Pancreas (tissue), 10 donors: ENCODE results near the gene PIGQ. TPM values are rescaled to one million over a fixed set of nuclear protein-coding genes. Genes with fewer than 3 reads are reported as not detected.

Source experiments
- ATAC-seq, 4 donors: fragments of 200-7000 bp; cut with Tn5 transposase; one replicate each; pipeline versions ENCODE4 v1.8.0 to v1.9.1; 2020; ENCODE audit warnings: mild to moderate bottlenecking in 4 of 4, moderate library complexity in 4 of 4
- DNase-seq, 6 donors: peaks; one replicate each; pipeline ENCODE4 v3.0.0-alpha.2; 2020
- FAIRE-seq: peaks from 2 replicates; lab custom pipeline; 2012; peaks lifted over from hg19 to GRCh38; lab: Jason Lieb, UNC
- H3K27ac ChIP-seq, 4 donors: fragments of 200-600 bp; sonication (generic); 1 replicate in 3 of 4; 2 replicates in 1 of 4; pipeline versions ENCODE4 v1.5.0 to v1.8.0; 2020
- H3K27me3 ChIP-seq, 4 donors: fragments of 200-600 bp; one replicate each; pipeline ENCODE4 v1.8.0; 2021
- H3K36me3 ChIP-seq, 3 donors: fragments of 200-600 bp; sonication (generic) in 1 of 3; one replicate each; pipeline versions ENCODE4 v1.5.0 to v1.8.0; 2020 to 2021
- H3K4me1 ChIP-seq, 3 donors: fragments of 200-600 bp; one replicate each; pipeline ENCODE4 v1.8.0; 2021
- H3K4me3 ChIP-seq, 4 donors: fragments of 200-600 bp; sonication (generic) in 2 of 4; one replicate each; pipeline versions ENCODE4 v1.5.0 to v1.8.0; 2020 to 2021
- H3K9me3 ChIP-seq, 4 donors: fragments of 200-600 bp; one replicate each; pipeline ENCODE4 v1.8.0; 2021
- WGBS, 2 donors: extraction: QIAGEN DNeasy Blood & Tissue Kit; methylation state at CpG; one replicate each; pipeline ENCODE4 v1.1.7; 2013; 5-methylcytosine and 5-hydroxymethylcytosine counted together
- intact Hi-C, 3 donors: fragments of 100-400 bp; cut with DNase I; formaldehyde crosslinking; loops; one replicate each; pipeline versions ENCODE4 v1.11.1 to v1.14.2; 2022
- polyA plus RNA-seq, 2 donors: library from polyadenylated mRNA; stranded (reverse); fragments of 200-250 nt; gene quantifications; one replicate each; pipeline ENCODE4 v1.2.3, GENCODE V29; 2013
- total RNA-seq, 6 donors: library from RNA; stranded (reverse); fragmentation: NEBNext Ultra II Directional in 4 of 6; extraction: Animal tissue kit (Norgen Biotek cat#: 25700) in 4 of 6; gene quantifications; one replicate each; pipeline versions ENCODE4 v1.2.1 to v1.2.4, GENCODE V29; 2021 to 2023
- TF ChIP-seq, protein P1 (sequence below), 4 donors: fragments of 200-600 bp; sonication (generic) in 3 of 4; IDR thresholded peaks; one replicate each; pipeline versions ENCODE4 v1.5.0 to v1.8.0; 2021; ENCODE audit warnings: antibody characterized with exemption in 4 of 4
- donor health status: healthy with polysubstance abuse.
- donor health status: DM: no; HTN: no; CAD: no; lungs with moderate emphysema.
- donor health status: DM: no; HTN: no; CAD: no.
- donor health status: control.
- donor health status: control.
- donor health status: Bipolar disorder and iron deficiency.
- donor health status: DM: yes; HTN: yes; CAD: no.
- donor health status: DM: no; HTN: no; CAD: no.
- donor health status: DM: no; HTN: no; CAD: no.
- donor health status: DM: yes; HTN: yes; CAD: no.

The PIGQ gene
- total and polyA plus RNA-seq, 8 donors, result 29.7 to 165 (median 43.6) TPM

DNA sequence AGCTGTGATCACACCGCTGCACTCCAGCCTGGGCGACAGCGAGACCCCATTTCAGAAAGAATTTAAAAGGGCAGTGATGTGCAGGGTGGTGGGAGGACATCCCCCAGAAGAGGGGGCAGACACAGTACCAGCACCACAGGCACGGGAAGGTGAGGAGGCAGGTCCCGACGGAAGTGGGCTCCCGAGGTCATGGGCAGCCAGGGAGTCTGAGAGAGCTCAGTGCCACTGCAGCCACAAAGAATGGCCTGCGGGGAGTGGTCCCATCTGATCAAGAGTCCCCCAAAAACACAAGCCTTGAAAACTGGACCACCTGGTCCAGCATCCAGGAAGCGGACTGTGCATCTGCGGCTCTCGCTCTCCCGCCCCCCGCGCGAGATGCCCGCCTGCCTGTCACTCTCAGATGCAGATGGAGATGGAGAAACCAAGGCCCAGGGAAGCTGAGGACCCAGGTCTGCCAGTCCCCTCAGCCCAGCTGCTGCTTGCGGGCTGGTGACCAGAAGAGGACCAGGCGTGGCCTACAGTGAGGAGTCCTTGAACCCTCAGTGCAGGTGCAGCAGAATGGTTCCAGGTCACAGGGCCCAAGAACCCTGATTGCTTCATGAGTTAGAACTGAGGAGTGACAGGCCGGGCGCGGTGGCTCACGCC lies 46.5 kb upstream of the PIGQ start:
- peaks cover 0 to 15% (median 14%) of the 10 kb centered on the region in 3 donors for H3K36me3 ChIP-seq
- FAIRE-seq, result no peak
- H3K4me1 ChIP-seq, result peaks cover 7 to 10% (median 9%) of the 10 kb centered on the region in 3 donors
- TF ChIP-seq, protein P1, sequence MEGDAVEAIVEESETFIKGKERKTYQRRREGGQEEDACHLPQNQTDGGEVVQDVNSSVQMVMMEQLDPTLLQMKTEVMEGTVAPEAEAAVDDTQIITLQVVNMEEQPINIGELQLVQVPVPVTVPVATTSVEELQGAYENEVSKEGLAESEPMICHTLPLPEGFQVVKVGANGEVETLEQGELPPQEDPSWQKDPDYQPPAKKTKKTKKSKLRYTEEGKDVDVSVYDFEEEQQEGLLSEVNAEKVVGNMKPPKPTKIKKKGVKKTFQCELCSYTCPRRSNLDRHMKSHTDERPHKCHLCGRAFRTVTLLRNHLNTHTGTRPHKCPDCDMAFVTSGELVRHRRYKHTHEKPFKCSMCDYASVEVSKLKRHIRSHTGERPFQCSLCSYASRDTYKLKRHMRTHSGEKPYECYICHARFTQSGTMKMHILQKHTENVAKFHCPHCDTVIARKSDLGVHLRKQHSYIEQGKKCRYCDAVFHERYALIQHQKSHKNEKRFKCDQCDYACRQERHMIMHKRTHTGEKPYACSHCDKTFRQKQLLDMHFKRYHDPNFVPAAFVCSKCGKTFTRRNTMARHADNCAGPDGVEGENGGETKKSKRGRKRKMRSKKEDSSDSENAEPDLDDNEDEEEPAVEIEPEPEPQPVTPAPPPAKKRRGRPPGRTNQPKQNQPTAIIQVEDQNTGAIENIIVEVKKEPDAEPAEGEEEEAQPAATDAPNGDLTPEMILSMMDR (IDR thresholded peaks at IDR 0.05), result no peak
- no peak overlapping the region for H3K4me3 ChIP-seq
- no peak for ATAC-seq
- H3K27me3 ChIP-seq, result no peaks in the 10 kb centered on the region
- 94 to 95% methylated on average over 22 of the region's 22 CpGs for WGBS, 2 donors
- no peaks in the 10 kb centered on the region for H3K9me3 ChIP-seq
- intact Hi-C loops, result no loop called here
- peak in 2 of 6 donors; percentile 9 to 42 for DNase-seq
- no peak overlapping the region for H3K27ac ChIP-seq

DNA sequence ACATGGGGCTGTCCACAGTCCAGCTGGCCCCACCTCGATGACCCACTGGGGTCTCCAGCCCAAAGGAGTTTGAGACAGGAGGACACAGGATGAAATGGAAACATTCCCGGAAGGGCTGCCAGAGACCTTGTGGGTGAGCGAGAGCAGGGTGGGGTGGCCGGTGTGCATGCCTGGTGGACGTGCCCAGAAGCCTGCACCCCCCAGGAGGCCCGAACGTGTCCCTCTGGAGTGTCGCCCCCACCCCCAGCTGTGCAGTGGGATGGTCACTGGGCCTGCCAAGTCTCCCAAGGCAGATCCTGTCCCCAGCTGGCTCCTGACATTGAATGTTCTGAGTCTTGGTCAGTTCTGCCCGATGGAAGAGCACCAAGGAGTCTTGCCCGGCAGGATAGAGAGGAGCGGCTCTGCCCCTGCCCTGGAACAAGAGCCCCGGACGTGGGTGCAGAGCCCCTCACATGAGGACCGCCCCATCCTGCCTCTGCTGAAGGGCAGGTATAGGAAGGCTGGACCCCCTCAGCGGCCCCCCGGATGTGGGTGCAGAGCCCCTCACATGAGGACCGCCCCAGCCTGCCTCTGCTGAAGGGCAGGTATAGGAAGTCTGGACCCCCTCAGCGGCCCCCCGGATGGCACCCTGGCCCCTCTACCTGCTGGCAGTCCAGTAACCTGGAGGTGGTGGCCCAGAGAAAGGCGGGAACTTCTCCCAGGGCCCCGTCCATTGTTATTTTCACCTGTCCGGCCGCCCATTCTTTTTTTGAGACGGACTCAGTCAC lies 45.3 kb upstream of the PIGQ start:
- Histone ChIP-seq H3K27ac (no peak overlapping the region), H3K36me3 (peaks cover 0 to 14% (median 10%) of the 10 kb centered on the region in 3 donors), H3K27me3 (no peaks in the 10 kb centered on the region), H3K4me3 (no peak overlapping the region), H3K4me1 (peaks cover 12 to 15% (median 13%) of the 10 kb centered on the region in 3 donors), H3K9me3 (no peaks in the 10 kb centered on the region)
- intact Hi-C loops, result no loop called here
- ATAC-seq (no peak), DNase-seq (peak in 3 of 6 donors; percentile 21 to 82 (median 53)), FAIRE-seq (no peak)
- TF ChIP-seq, protein P1 (IDR thresholded peaks at IDR 0.05), result no peak
- WGBS, 2 donors, result 71 to 76% methylated on average over 24 of the region's 24 CpGs

DNA sequence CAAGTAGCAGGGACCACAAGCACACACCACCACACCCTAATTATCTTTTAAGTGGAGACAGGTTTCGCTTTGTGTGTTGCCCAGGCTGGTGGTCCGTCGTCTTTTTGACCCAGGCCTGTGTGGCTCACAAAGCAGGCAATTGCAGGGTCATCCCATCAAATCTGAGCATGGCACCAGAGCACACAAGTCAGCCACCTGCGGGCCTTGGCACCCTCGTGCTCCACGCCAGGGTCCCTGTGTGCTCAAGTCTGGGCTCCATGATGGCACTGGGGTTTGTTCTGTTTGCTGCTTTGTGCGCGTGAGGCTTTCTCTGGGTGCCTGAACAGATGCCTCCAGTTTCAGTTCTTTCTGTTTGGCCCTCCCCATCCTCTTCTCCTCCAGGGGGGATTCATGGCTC lies 44.6 kb upstream of the PIGQ start:
- Histone ChIP-seq H3K4me1 (peaks cover 12 to 19% (median 16%) of the 10 kb centered on the region in 3 donors), H3K36me3 (peaks cover 0 to 9% (median 3%) of the 10 kb centered on the region in 3 donors), H3K9me3 (no peaks in the 10 kb centered on the region), H3K4me3 (no peak overlapping the region), H3K27me3 (no peaks in the 10 kb centered on the region), H3K27ac (no peak overlapping the region)
- DNase-seq (peak in 3 of 6 donors; percentile 14 to 36 (median 27)), ATAC-seq (no peak), FAIRE-seq (no peak)
- intact Hi-C loops, result no loop called here
- TF ChIP-seq, protein P1 (IDR thresholded peaks at IDR 0.05), result no peak
- WGBS, 2 donors, result 91 to 96% methylated on average over 8 of the region's 8 CpGs

DNA sequence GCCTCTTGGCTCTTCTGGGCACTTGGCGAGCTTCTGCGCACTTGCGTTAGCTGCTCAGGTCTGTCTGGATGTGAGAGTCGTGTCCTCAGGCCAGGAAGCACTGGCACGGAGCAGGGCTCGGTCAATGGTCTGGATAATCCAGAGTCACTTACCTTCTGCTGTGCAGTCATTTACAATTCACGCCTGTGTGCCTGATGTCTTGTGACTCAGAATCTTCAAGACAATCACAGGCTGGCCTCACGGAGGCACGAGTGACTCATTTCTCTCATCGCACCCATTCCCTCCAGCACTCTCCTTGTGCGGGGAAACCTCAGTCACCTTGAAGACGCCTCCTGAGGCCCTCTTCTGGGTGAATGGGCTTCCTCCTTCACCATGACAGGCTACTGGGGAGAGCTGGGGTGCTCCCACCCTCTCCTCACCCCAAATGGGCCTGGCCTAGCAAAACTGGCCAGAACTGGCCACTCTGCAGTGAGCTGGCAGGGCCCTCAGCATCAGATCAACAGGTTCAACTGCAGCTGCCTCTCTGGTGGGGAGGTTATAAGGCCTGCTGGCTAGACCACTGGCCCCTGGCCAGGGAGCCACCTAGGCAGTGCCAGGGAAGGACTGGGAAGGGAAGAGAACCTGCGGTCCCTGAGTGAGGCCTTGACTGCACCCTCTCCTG lies 44.1 kb upstream of the PIGQ start:
- ATAC-seq (no peak), DNase-seq (peak in 4 of 6 donors; percentile 41 to 81 (median 66)), FAIRE-seq (no peak)
- TF ChIP-seq, protein P1 (IDR thresholded peaks at IDR 0.05), result no peak
- peak overlapping the region in 3 of 4 donors; percentile 97 to 98 (median 97) for H3K27ac ChIP-seq
- intact Hi-C loops, result no loop called here
- WGBS, 2 donors, result 71 to 76% methylated on average over 13 of the region's 13 CpGs
- H3K36me3 ChIP-seq, result peaks cover 0 to 3% (median under 1%) of the 10 kb centered on the region in 3 donors
- H3K27me3 ChIP-seq, result no peaks in the 10 kb centered on the region
- no peaks in the 10 kb centered on the region for H3K9me3 ChIP-seq
- peak overlapping the region in 2 of 4 donors; percentile 78 to 85 for H3K4me3 ChIP-seq
- peaks cover 12 to 19% (median 16%) of the 10 kb centered on the region in 3 donors for H3K4me1 ChIP-seq
